Dedifferentiated amniotic fluid mesenchymal stem cell (primary cell): Measurements from ENCODE around the gene P3R3URF.

Experiments
- DNase-seq: peaks from one replicate; pipeline ENCODE4 v3.0.0-alpha.2; 2016; ENCODE audit errors: extremely low spot score

Gene P3R3URF

GRCh38 chr1:46172321-46172720, 4.0 kb downstream of the P3R3URF start:
- no peak for DNase-seq

- no peak for DNase-seq
These were observed 4.4 kb downstream of the P3R3URF start for GRCh38 chr1:46171871-46172270.

GRCh38 chr1:46171351-46171750, 4.9 kb downstream of the P3R3URF start:
- no peak for DNase-seq

GRCh38 chr1:46169811-46170454, 6.4 kb downstream of the P3R3URF start:
- DNase-seq = no peak

GRCh38 chr1:46168477-46168876, 7.8 kb downstream of the P3R3URF start:
- no peak for DNase-seq

- DNase-seq = no peak
These were observed 9.5 kb downstream of the P3R3URF start for GRCh38 chr1:46166521-46167462.

DNA sequence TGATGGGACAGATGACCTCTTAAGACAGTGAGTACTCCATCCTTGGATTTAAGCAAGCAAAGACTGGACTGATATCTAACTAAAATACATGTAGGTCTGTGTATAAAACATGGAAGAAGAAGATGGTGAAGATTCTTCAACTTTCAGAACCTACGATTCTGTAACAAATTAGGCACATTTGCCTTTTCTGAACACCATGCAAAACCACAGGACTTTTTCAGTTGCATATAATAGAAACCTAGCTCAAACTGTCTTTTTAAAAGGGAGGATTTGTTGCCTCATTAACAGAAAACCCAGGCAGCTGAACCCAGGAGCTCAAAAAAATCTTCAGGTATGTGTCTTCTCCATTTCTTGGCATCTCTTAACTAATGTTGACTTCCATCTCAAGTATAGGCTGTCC, 16.1 kb downstream of the P3R3URF start:
- no peak for DNase-seq

GRCh38 chr1:46159516-46159915, 16.8 kb downstream of the P3R3URF start:
- DNase-seq = no peak

GRCh38 chr1:46158312-46159281, 17.7 kb downstream of the P3R3URF start:
- no peak for DNase-seq

DNA sequence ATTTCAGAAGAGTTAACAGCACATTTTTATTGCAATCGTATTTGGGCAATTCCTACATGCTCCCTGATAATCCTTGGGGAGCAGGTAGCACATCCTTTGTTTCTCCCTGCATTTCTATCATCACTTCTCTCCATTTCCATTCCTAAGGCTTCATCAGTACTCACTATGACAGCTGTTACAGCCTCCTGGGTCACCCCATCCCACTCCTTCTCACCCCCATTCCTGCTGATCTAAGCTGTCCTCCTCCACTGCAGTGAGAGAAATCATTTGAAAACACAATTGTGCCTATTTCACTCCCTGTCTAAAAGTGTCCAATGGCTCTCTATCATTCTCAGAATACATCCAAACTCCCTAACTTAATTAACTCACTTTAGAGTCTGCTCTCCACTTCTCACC, 18.4 kb downstream of the P3R3URF start:
- no peak for DNase-seq

GRCh38 chr1:46153732-46154131, 22.6 kb downstream of the P3R3URF start:
- DNase-seq = no peak

- no peak for DNase-seq
These were observed 23.1 kb downstream of the P3R3URF start for GRCh38 chr1:46153228-46153627.

DNA sequence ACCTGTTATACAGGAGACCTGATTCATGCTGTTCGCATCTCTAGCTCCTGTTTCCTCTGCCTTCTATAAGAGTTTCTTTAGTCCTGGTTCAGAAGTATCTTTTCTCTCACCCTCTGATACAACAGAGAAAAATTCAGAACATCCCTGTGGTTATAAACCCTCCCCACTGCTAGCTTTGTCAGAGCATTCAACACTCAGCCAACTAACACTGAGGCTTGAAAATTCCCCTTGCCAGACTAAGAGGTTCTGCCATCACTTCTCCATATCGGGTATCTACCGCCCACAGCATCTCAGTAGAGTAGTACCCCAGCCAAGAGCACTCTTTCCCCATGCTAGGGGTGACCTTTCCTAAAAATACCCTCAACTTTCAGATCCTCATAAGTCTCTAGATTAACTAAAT, 24.3 kb downstream of the P3R3URF start:
- peak; percentile 77 for DNase-seq

DNA sequence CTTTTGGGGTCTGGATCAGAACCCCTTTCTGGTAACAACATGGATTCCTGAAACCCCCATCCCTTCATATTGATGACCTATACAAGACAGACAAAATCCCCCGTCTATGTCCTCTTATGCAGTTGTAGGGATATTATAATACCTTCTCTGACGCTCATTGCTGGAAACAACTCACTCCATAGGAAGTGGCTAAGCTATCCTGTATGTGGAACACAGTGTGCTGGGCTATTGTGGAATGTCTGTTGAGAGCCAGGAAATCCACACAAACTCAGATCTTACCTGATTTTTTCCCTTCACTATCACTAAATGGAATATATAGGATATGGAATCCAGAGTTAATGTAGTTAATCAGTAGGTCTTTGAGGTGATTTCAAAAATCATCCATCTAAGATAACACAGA, 26.2 kb downstream of the P3R3URF start:
- DNase-seq = no peak

GRCh38 chr1:46148318-46148717, 28.0 kb downstream of the P3R3URF start:
- DNase-seq = no peak

- peak; percentile 52 for DNase-seq
These were observed 38.4 kb downstream of the P3R3URF start for GRCh38 chr1:46137916-46138315.

- DNase-seq = no peak
These were observed 39.6 kb downstream of the P3R3URF start for GRCh38 chr1:46136711-46137110.

DNA sequence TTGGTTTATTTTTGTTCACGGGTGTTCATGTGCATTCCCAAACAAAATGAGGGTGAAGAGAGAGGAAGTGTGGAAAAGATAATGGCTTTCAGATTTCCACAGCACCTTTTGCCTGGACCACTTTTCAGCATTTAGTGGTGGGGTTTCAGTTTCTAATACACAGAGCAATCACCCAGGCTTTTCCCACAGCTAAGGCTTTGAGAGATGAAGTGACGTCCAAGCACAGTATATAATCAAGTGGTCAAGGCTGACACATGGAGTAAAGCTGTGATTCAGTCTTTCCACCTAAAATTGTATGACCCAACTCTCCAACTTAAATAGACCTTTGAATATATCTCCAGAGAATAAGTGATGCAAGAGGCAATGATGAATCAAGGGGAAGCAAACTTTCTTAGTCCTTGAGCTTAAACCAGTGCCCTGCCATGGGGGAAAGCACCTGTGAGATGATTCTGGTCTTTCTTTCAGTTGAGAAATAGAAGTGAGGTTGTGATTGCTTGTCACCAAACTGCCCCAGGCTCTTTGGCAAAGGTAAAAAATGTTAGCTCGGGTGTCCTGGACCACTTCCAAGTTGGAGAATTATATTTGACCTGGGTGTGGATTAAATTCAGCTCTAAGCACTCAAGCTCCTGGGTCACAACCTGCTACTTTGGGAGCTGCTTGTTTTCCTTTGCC, 41.5 kb downstream of the P3R3URF start:
- DNase-seq = peak; percentile 69

- DNase-seq = no peak
These were observed 42.4 kb downstream of the P3R3URF start for GRCh38 chr1:46133781-46134350.

GRCh38 chr1:46133181-46133658, 43.1 kb downstream of the P3R3URF start:
- no peak for DNase-seq
